Endothelial cell of umbilical vein (primary cell): ENCODE measurements around the gene ADGRB2. TPM values are rescaled to one million over a fixed set of nuclear protein-coding genes. Genes with fewer than 3 reads are reported as not detected.

Experiments
- BruUV-seq: library from RNA; stranded (reverse); fragments of 400-500 nt; replicated peaks from 2 replicates; lab custom pipeline; 2021; lab: Mats Ljungman, UMichigan
- CTCF ChIA-PET: fragments of 300-600, 350-600 bp; sonication (Branson Sonifier 250); formaldehyde crosslinking; loops from one replicate; lab custom pipeline; 2021; ENCODE audit warnings: antibody characterized with exemption, inconsistent platforms; lab: Charles Lee
- POLR2A ChIA-PET: fragments of 300-600, 350-600 bp; sonication (Branson Sonifier 250); formaldehyde crosslinking; loops from one replicate; lab custom pipeline; 2021; ENCODE audit warnings: antibody characterized with exemption, inconsistent platforms; lab: Charles Lee
- DNase-seq: peaks from one replicate; pipeline ENCODE4 v3.0.0-alpha.2; 2011; ENCODE audit warnings: low read depth, low spot score
- FAIRE-seq: peaks from 2 replicates; lab custom pipeline; 2011; peaks lifted over from hg19 to GRCh38; lab: Jason Lieb, UNC
- H2AFZ ChIP-seq: 2 replicates; pipeline ENCODE4 v1.6.0; 2012; ENCODE audit warnings: low read depth, low read length, control low read depth, inconsistent platforms
- H3K27ac ChIP-seq: 2 replicates; pipeline ENCODE4 v1.5.1; 2011; ENCODE audit warnings: low read depth, mild to moderate bottlenecking, control low read depth, low read length, moderate library complexity; ENCODE audit not compliant: insufficient read depth
- H3K27me3 ChIP-seq, 2 experiments: 2 replicates each; pipeline versions ENCODE4 v1.6.0 to v1.6.1; 2011; ENCODE audit warnings: low read length in 2 of 2, mixed read lengths in 1 of 2; ENCODE audit not compliant: control insufficient read depth in 2 of 2, insufficient read depth in 2 of 2
- H3K36me3 ChIP-seq, 2 experiments: 2 replicates in 1 of 2; 3 replicates in 1 of 2; pipeline ENCODE4 v1.5.1; 2011; ENCODE audit warnings: low read length in 2 of 2, mild to moderate bottlenecking in 1 of 2, moderate library complexity in 1 of 2; ENCODE audit not compliant: control insufficient read depth in 2 of 2, insufficient read depth in 2 of 2; ENCODE audit errors: extremely low read depth in 1 of 2
- H3K4me1 ChIP-seq: 3 replicates; pipeline ENCODE4 v1.5.1; 2011; ENCODE audit warnings: mild to moderate bottlenecking, low read length; ENCODE audit not compliant: control insufficient read depth, insufficient read depth; ENCODE audit errors: extremely low read depth
- H3K4me2 ChIP-seq: 2 replicates; pipeline ENCODE4 v1.6.1; 2011; ENCODE audit warnings: low read length, control low read depth, mixed read lengths; ENCODE audit not compliant: insufficient read depth
- H3K4me3 ChIP-seq, 3 experiments: fragments of 200-600 bp in 1 of 3; sonication (generic), shearing (Covaris generic) in 1 of 3; replicated peaks in 1 of 3; 2 replicates each; pipeline ENCODE4 v1.5.1; 2011 to 2016; ENCODE audit warnings: control low read depth in 3 of 3, low read length in 3 of 3, mild to moderate bottlenecking in 2 of 3, inconsistent platforms in 1 of 3, low read depth in 1 of 3, moderate library complexity in 1 of 3; ENCODE audit not compliant: insufficient read depth in 1 of 3
- H3K79me2 ChIP-seq: 2 replicates; pipeline ENCODE4 v1.6.0; 2012; ENCODE audit warnings: low read length, inconsistent platforms; ENCODE audit not compliant: control insufficient read depth, insufficient read depth
- H3K9ac ChIP-seq: replicated peaks from 2 replicates; pipeline ENCODE3; 2011; ENCODE audit warnings: low read length, control low read depth; ENCODE audit not compliant: insufficient read depth; ENCODE audit errors: extremely low read depth
- H3K9me1 ChIP-seq: replicated peaks from 3 replicates; pipeline ENCODE4 v1.6.0; 2011; ENCODE audit warnings: mild to moderate bottlenecking, low read length; ENCODE audit not compliant: control insufficient read depth, insufficient read depth; ENCODE audit errors: extremely low read depth
- H3K9me3 ChIP-seq: replicated peaks from 2 replicates; pipeline ENCODE4 v1.5.1; 2012; ENCODE audit warnings: low read length, inconsistent platforms; ENCODE audit not compliant: control insufficient read depth, insufficient read depth
- H4K20me1 ChIP-seq: replicated peaks from 2 replicates; pipeline ENCODE3; 2011; ENCODE audit warnings: mild to moderate bottlenecking, low read length; ENCODE audit not compliant: control insufficient read depth, insufficient read depth; ENCODE audit errors: extremely low read depth
- CTCF ChIP-seq, 2 donors: IDR thresholded peaks; 1 replicate in 1 of 2; 2 replicates in 1 of 2; pipeline ENCODE4 v1.5.1; 2011; ENCODE audit warnings: low read length in 2 of 2, mild to moderate bottlenecking in 2 of 2, moderate library complexity in 2 of 2, control low read depth in 1 of 2, inconsistent platforms in 1 of 2, low read depth in 1 of 2; ENCODE audit not compliant: insufficient read depth in 1 of 2; ENCODE audit errors: extremely low read depth in 1 of 2
- EZH2 ChIP-seq: IDR thresholded peaks from 2 replicates; pipeline ENCODE4 v1.6.1; 2012; ENCODE audit warnings: borderline replicate concordance, low read depth, mild to moderate bottlenecking, moderate library complexity, low read length, inconsistent platforms; ENCODE audit not compliant: severe bottlenecking
- FOS ChIP-seq: IDR thresholded peaks from 2 replicates; pipeline ENCODE4 v1.6.1; 2011; ENCODE audit warnings: mild to moderate bottlenecking, low read length, moderate library complexity, borderline replicate concordance; ENCODE audit not compliant: insufficient read depth
- GATA2 ChIP-seq: IDR thresholded peaks from 2 replicates; pipeline ENCODE4 v1.7.0; 2011; ENCODE audit warnings: low read depth, mild to moderate bottlenecking, moderate library complexity, mixed read lengths, low read length; ENCODE audit not compliant: insufficient read length, insufficient read depth
- JUN ChIP-seq: IDR thresholded peaks from 2 replicates; pipeline ENCODE4 v1.6.1; 2011; ENCODE audit warnings: borderline replicate concordance, low read depth; ENCODE audit not compliant: insufficient read length, insufficient read depth
- MAX ChIP-seq: IDR thresholded peaks from 2 replicates; pipeline ENCODE4 v1.6.1; 2011; ENCODE audit not compliant: insufficient read depth, insufficient read length
- MYC ChIP-seq: IDR thresholded peaks from one replicate; pipeline ENCODE4 v1.6.1; 2011; ENCODE audit warnings: mild to moderate bottlenecking, low read depth, low read length
- POLR2A ChIP-seq: IDR thresholded peaks from 2 replicates; pipeline ENCODE4 v1.6.1; 2012; ENCODE audit warnings: low read depth, mild to moderate bottlenecking, control low read depth, low read length
- POLR2AphosphoS5 ChIP-seq: IDR thresholded peaks from 2 replicates; pipeline ENCODE4 v1.6.1; 2012; ENCODE audit warnings: low read depth, mild to moderate bottlenecking, control low read depth, low read length, moderate library complexity; ENCODE audit not compliant: insufficient read depth
- dilution Hi-C: fragments of 300-500 bp; cut with MboI; formaldehyde crosslinking; loops from one replicate; pipeline ENCODE4 v1.15.0; 2019; ENCODE audit warnings: low sequenced_read_pairs; ENCODE audit not compliant: extremely low pct_ligation_motif_present
- intact Hi-C: fragments of 100-400 bp; cut with micrococcal nuclease; formaldehyde crosslinking; loops from one replicate; pipeline ENCODE4 v1.10.0; 2022
- polyA plus RNA-seq, 4 experiments: library from polyadenylated mRNA; depleted of rRNA in 3 of 4; stranded (reverse) in 3 of 4; unstranded in 1 of 4; fragments of >200 nt; gene quantifications; 2 replicates each; pipeline versions ENCODE4 v1.2.1 to v1.2.3, GENCODE V29; 2011 to 2012; ENCODE audit warnings: missing spikeins in 1 of 4
- total RNA-seq: library from RNA; stranded (reverse); gene quantifications from 2 replicates; pipeline ENCODE4 v1.2.3, GENCODE V29; 2021

Gene ADGRB2
- total and polyA plus RNA-seq, 2 donors (not counting 3 experiments of a cell fraction or from before 2014, with no cell fraction given), result 1.3 to 1.5 TPM

GRCh38 chr1:31776516-31776915 is 12.4 kb upstream of the ADGRB2 start:
- dilution Hi-C loops, result no loop called here
- CTCF ChIA-PET, result interaction anchor here (1.4 to 2.3 kb wide), 3 partner anchors 12 to 16 kb away, joined by 3 to 13 read pairs (median 5); no protein-coding TSS in a partner anchor

GRCh38 chr1:31776032-31776431 is 11.9 kb upstream of the ADGRB2 start:
- Histone ChIP-seq H3K27me3 (peaks cover 36 to 45% of the 10 kb centered on the region in 2 experiments), H3K4me2 (no peak overlapping the region), H3K36me3 (no peaks in the 10 kb centered on the region), H3K9ac (no peak overlapping the region), H4K20me1 (no peaks in the 10 kb centered on the region), H3K4me3 (no peak overlapping the region), H2AFZ (no peak overlapping the region), H3K27ac (no peak overlapping the region), H3K79me2 (no peaks in the 10 kb centered on the region), H3K4me1 (peaks cover 3% of the 10 kb centered on the region), H3K9me3 (no peaks in the 10 kb centered on the region), H3K9me1 (no peaks in the 10 kb centered on the region)
- no peak for TF ChIP-seq CTCF (IDR thresholded peaks at IDR 0.05; ENCODE audit: extremely low read depth in 1 of 2, insufficient read depth in 1 of 2, low read depth in 1 of 2, low read length in 2 of 2)
- no peak for TF ChIP-seq FOS
- no peak for TF ChIP-seq POLR2AphosphoS5
- no peak for TF ChIP-seq JUN
- no peak for TF ChIP-seq POLR2A
- no peak for TF ChIP-seq MYC
- no peak for TF ChIP-seq EZH2
- no peak for TF ChIP-seq MAX
- no peak for TF ChIP-seq GATA2
- intact Hi-C loops (no loop called here), dilution Hi-C loops (no loop called here)
- BruUV-seq, result no TSS peak
- DNase-seq, result no peak
- no peak for FAIRE-seq
- ChIA-PET POLR2A (no interaction called here), CTCF (interaction anchor here (1.4 to 2.3 kb wide), 3 partner anchors 13 to 16 kb away, joined by 3 to 13 read pairs (median 5); no protein-coding TSS in a partner anchor)

More at GRCh38 chr1:31776516-31776915, 12.4 kb upstream of the ADGRB2 start:
- Histone ChIP-seq H3K4me3 (no peak overlapping the region), H2AFZ (no peak overlapping the region), H3K9me3 (no peaks in the 10 kb centered on the region), H3K27me3 (peaks cover 31 to 40% of the 10 kb centered on the region in 2 experiments), H3K9me1 (no peaks in the 10 kb centered on the region), H3K4me1 (peaks cover 3% of the 10 kb centered on the region), H3K36me3 (no peaks in the 10 kb centered on the region), H4K20me1 (no peaks in the 10 kb centered on the region), H3K4me2 (no peak overlapping the region), H3K9ac (no peak overlapping the region), H3K27ac (no peak overlapping the region), H3K79me2 (no peaks in the 10 kb centered on the region)
- BruUV-seq, result no TSS peak
- DNase-seq (no peak), FAIRE-seq (no peak)
- intact Hi-C loops, result no loop called here
- POLR2A ChIA-PET, result no interaction called here
- TF ChIP-seq EZH2 (no peak), JUN (no peak)
